ENCODE data around the gene DHRSX. TPM values are rescaled to one million over a fixed set of nuclear protein-coding genes. Genes with fewer than 3 reads are reported as not detected.
"Not testable (repeated sequence)": the region's sequence is repeated elsewhere in the genome, so short reads cannot be mapped to it uniquely, and the experiment has no call there.

Gene DHRSX
- total RNA-seq, 1 donor from 2014 or later = 30.4 TPM

DNA sequence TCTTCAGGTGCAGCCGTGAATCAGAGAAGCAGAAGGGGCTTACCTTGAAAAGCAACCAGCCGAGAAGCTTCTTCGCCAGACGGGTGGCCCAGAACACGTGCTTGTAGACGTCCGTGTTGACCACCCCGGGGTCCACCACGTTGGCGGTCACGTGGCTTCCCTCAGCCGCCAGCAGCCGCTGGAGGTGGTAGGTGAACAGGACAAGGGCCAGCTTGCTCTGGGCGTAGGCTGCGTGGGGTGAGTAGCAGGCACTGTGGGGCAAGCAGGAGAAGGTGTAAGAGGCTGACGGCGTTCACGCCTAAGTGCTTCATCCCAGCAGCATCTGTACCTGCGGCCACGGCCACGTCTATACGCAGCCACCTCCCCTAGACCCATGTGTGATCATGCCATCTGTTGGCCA is 257.8 kb downstream of the DHRSX start:
- H3K9me3 ChIP-seq (ENCODE audit: insufficient read depth, low read depth, low read length) = no peaks in the 10 kb centered on the region
- no peaks in the 10 kb centered on the region for H3K79me2 ChIP-seq (ENCODE audit: insufficient read depth, low read length)
- FAIRE-seq (no peak), DNase-seq (ENCODE audit: low read depth) (no peak)
- no peak overlapping the region for H3K4me3 Mint-ChIP-seq (ENCODE audit: unreplicated experiment)
- no peak overlapping the region for H3K4me3 ChIP-seq (ENCODE audit: insufficient read depth, low read depth, low read length)
- H3K27ac ChIP-seq (ENCODE audit: low read depth, low read length) = no peak overlapping the region
- no peak overlapping the region for H2AFZ ChIP-seq (ENCODE audit: low read depth, low read length)
- H4K20me1 ChIP-seq (ENCODE audit: insufficient read depth, low read length) = no peaks in the 10 kb centered on the region
- peaks cover 15% of the 10 kb centered on the region for H3K36me3 Mint-ChIP-seq (ENCODE audit: low read depth, unreplicated experiment)
- no peak overlapping the region for H3K27ac Mint-ChIP-seq (ENCODE audit: unreplicated experiment)
- H3K4me1 Mint-ChIP-seq (ENCODE audit: low read depth, unreplicated experiment) = no peaks in the 10 kb centered on the region
- H3K9ac ChIP-seq (ENCODE audit: low read length) = no peak overlapping the region
- H3K27me3 Mint-ChIP-seq (ENCODE audit: low read depth, unreplicated experiment) = no peaks in the 10 kb centered on the region
- no peaks in the 10 kb centered on the region for H3K4me1 ChIP-seq (ENCODE audit: insufficient read depth, low read length)
- TF ChIP-seq EZH2 (IDR thresholded peaks at IDR 0.05; ENCODE audit: insufficient read depth, low read length) (no peak), CTCF (IDR thresholded peaks at IDR 0.05; ENCODE audit: insufficient read depth, low read depth, low read length) (no peak)
- peaks cover 4% of the 10 kb centered on the region for H3K9me3 Mint-ChIP-seq (ENCODE audit: unreplicated experiment)
- no peak overlapping the region for H3K4me2 ChIP-seq (ENCODE audit: low read length)
- no peaks in the 10 kb centered on the region for H3K27me3 ChIP-seq (ENCODE audit: insufficient read depth, low read length)
- H3K36me3 ChIP-seq (ENCODE audit: insufficient read depth, low read length) = no peaks in the 10 kb centered on the region

- TF ChIP-seq EZH2 (IDR thresholded peaks at IDR 0.05; ENCODE audit: insufficient read depth, low read length) (no peak), CTCF (IDR thresholded peaks at IDR 0.05; ENCODE audit: insufficient read depth, low read depth, low read length) (no peak)
- H3K4me2 ChIP-seq (ENCODE audit: low read length) = no peak overlapping the region
- H3K27me3 ChIP-seq (ENCODE audit: insufficient read depth, low read length) = no peaks in the 10 kb centered on the region
- H3K9me3 Mint-ChIP-seq (ENCODE audit: unreplicated experiment) = peaks cover 4% of the 10 kb centered on the region
- H3K27ac Mint-ChIP-seq (ENCODE audit: unreplicated experiment) = no peak overlapping the region
- H3K79me2 ChIP-seq (ENCODE audit: insufficient read depth, low read length) = no peaks in the 10 kb centered on the region
- no peaks in the 10 kb centered on the region for H3K4me1 Mint-ChIP-seq (ENCODE audit: low read depth, unreplicated experiment)
- H3K4me1 ChIP-seq (ENCODE audit: insufficient read depth, low read length) = no peaks in the 10 kb centered on the region
- DNase-seq (ENCODE audit: low read depth) (no peak), FAIRE-seq (no peak)
- no peaks in the 10 kb centered on the region for H3K9me3 ChIP-seq (ENCODE audit: insufficient read depth, low read depth, low read length)
- peaks cover 15% of the 10 kb centered on the region for H3K36me3 Mint-ChIP-seq (ENCODE audit: low read depth, unreplicated experiment)
- no peaks in the 10 kb centered on the region for H3K36me3 ChIP-seq (ENCODE audit: insufficient read depth, low read length)
- H3K4me3 Mint-ChIP-seq (ENCODE audit: unreplicated experiment) = no peak overlapping the region
- no peak overlapping the region for H3K9ac ChIP-seq (ENCODE audit: low read length)
- no peak overlapping the region for H2AFZ ChIP-seq (ENCODE audit: low read depth, low read length)
- no peaks in the 10 kb centered on the region for H4K20me1 ChIP-seq (ENCODE audit: insufficient read depth, low read length)
- H3K27ac ChIP-seq (ENCODE audit: low read depth, low read length) = no peak overlapping the region
- H3K4me3 ChIP-seq (ENCODE audit: insufficient read depth, low read depth, low read length) = no peak overlapping the region
- H3K27me3 Mint-ChIP-seq (ENCODE audit: low read depth, unreplicated experiment) = no peaks in the 10 kb centered on the region
Observed at GRCh38 chrX:2242326-2242725, 258.4 kb downstream of the DHRSX start.

- not testable (repeated sequence) for FAIRE-seq; H3K9me3 ChIP-seq (ENCODE audit: insufficient read depth, low read depth, low read length)
Observed at GRCh38 chrX:2241496-2241895, 259.3 kb downstream of the DHRSX start.

GRCh38 chrX:2240761-2241160 is 260.0 kb downstream of the DHRSX start:
- H3K27me3 Mint-ChIP-seq (ENCODE audit: low read depth, unreplicated experiment); H3K9me3 Mint-ChIP-seq (ENCODE audit: unreplicated experiment); H3K27ac Mint-ChIP-seq (ENCODE audit: unreplicated experiment); H4K20me1 ChIP-seq (ENCODE audit: insufficient read depth, low read length); H3K36me3 ChIP-seq (ENCODE audit: insufficient read depth, low read length); H3K9me3 ChIP-seq (ENCODE audit: insufficient read depth, low read depth, low read length); H3K4me3 ChIP-seq (ENCODE audit: insufficient read depth, low read depth, low read length); H3K4me1 Mint-ChIP-seq (ENCODE audit: low read depth, unreplicated experiment); DNase-seq (ENCODE audit: low read depth); FAIRE-seq; H3K79me2 ChIP-seq (ENCODE audit: insufficient read depth, low read length); H3K4me1 ChIP-seq (ENCODE audit: insufficient read depth, low read length); H3K27ac ChIP-seq (ENCODE audit: low read depth, low read length); H2AFZ ChIP-seq (ENCODE audit: low read depth, low read length); H3K4me2 ChIP-seq (ENCODE audit: low read length); H3K4me3 Mint-ChIP-seq (ENCODE audit: unreplicated experiment); H3K27me3 ChIP-seq (ENCODE audit: insufficient read depth, low read length); H3K9ac ChIP-seq (ENCODE audit: low read length): not testable (repeated sequence)
- peaks cover 16% of the 10 kb centered on the region for H3K36me3 Mint-ChIP-seq (ENCODE audit: low read depth, unreplicated experiment)

More at GRCh38 chrX:2241496-2241895, 259.3 kb downstream of the DHRSX start:
- not testable (repeated sequence) for H3K4me1 Mint-ChIP-seq (ENCODE audit: low read depth, unreplicated experiment); H2AFZ ChIP-seq (ENCODE audit: low read depth, low read length); H3K27me3 ChIP-seq (ENCODE audit: insufficient read depth, low read length); H3K79me2 ChIP-seq (ENCODE audit: insufficient read depth, low read length); H4K20me1 ChIP-seq (ENCODE audit: insufficient read depth, low read length); H3K27ac Mint-ChIP-seq (ENCODE audit: unreplicated experiment); H3K9ac ChIP-seq (ENCODE audit: low read length); H3K27me3 Mint-ChIP-seq (ENCODE audit: low read depth, unreplicated experiment); H3K4me1 ChIP-seq (ENCODE audit: insufficient read depth, low read length); H3K4me3 Mint-ChIP-seq (ENCODE audit: unreplicated experiment); H3K4me3 ChIP-seq (ENCODE audit: insufficient read depth, low read depth, low read length); H3K36me3 ChIP-seq (ENCODE audit: insufficient read depth, low read length); H3K9me3 Mint-ChIP-seq (ENCODE audit: unreplicated experiment); DNase-seq (ENCODE audit: low read depth); H3K27ac ChIP-seq (ENCODE audit: low read depth, low read length); H3K4me2 ChIP-seq (ENCODE audit: low read length)
- peaks cover 16% of the 10 kb centered on the region for H3K36me3 Mint-ChIP-seq (ENCODE audit: low read depth, unreplicated experiment)
